GM19452 (cell line): ENCODE data around the gene TSHZ1.

Experiments
- ATAC-seq: cut with Tn5 transposase; IDR thresholded peaks from one replicate; pipeline ENCODE4 v1.9.1; 2021; ENCODE audit not compliant: unreplicated experiment

TSHZ1 gene

GRCh38 chr18:75268364-75268646 lies 57.7 kb downstream of the TSHZ1 start:
- no peak for ATAC-seq

- no peak for ATAC-seq
Measured at GRCh38 chr18:75269124-75269680, 58.6 kb downstream of the TSHZ1 start.

- no peak for ATAC-seq
Measured at GRCh38 chr18:75269696-75270095, 59.1 kb downstream of the TSHZ1 start.

GRCh38 chr18:75271952-75272351 lies 61.4 kb downstream of the TSHZ1 start:
- ATAC-seq: no peak

- ATAC-seq: no peak
Measured at GRCh38 chr18:75273817-75274216, 63.2 kb downstream of the TSHZ1 start.

- no peak for ATAC-seq
Measured at GRCh38 chr18:75275226-75275625, 64.6 kb downstream of the TSHZ1 start.

- ATAC-seq: no peak
Measured at GRCh38 chr18:75276818-75277609, 66.4 kb downstream of the TSHZ1 start.

- no peak for ATAC-seq
Measured at GRCh38 chr18:75277610-75277928, 67.0 kb downstream of the TSHZ1 start.

- ATAC-seq: no peak
Measured at GRCh38 chr18:75279381-75279780, 68.8 kb downstream of the TSHZ1 start.

GRCh38 chr18:75280427-75281280 lies 70.1 kb downstream of the TSHZ1 start:
- ATAC-seq: no peak

GRCh38 chr18:75282746-75283145 lies 72.1 kb downstream of the TSHZ1 start:
- no peak for ATAC-seq

- no peak for ATAC-seq
Measured at GRCh38 chr18:75283731-75284130, 73.1 kb downstream of the TSHZ1 start.

GRCh38 chr18:75284566-75284965 lies 74.0 kb downstream of the TSHZ1 start:
- no peak for ATAC-seq

- ATAC-seq: no peak
Measured at GRCh38 chr18:75285876-75286275, 75.3 kb downstream of the TSHZ1 start.

GRCh38 chr18:75287006-75287405 lies 76.4 kb downstream of the TSHZ1 start:
- ATAC-seq: no peak

- ATAC-seq: no peak
Measured at GRCh38 chr18:75287700-75288099, 77.1 kb downstream of the TSHZ1 start.

GRCh38 chr18:75289761-75290160 lies 79.2 kb downstream of the TSHZ1 start:
- ATAC-seq: no peak

- no peak for ATAC-seq
Measured at GRCh38 chr18:75290737-75291358, 80.3 kb downstream of the TSHZ1 start.

- ATAC-seq: no peak
Measured at GRCh38 chr18:75291460-75291859, 80.9 kb downstream of the TSHZ1 start.

- no peak for ATAC-seq
Measured at GRCh38 chr18:75293591-75293990, 83.0 kb downstream of the TSHZ1 start.

GRCh38 chr18:75297731-75298130 lies 87.1 kb downstream of the TSHZ1 start:
- ATAC-seq: no peak
